ENCODE measurements around the gene CCL3.

The CCL3 gene

GRCh38 chr17:36074365-36074764, 15.6 kb downstream of the CCL3 start:
- Histone ChIP-seq H3K36me3 (ENCODE audit: control insufficient read depth, low read length) (no peaks in the 10 kb centered on the region), H3K9me3 (ENCODE audit: control insufficient read depth, insufficient read depth, low read length) (no peaks in the 10 kb centered on the region), H3K9me2 (replicated peaks; ENCODE audit: control insufficient read depth, low read length) (no peaks in the 10 kb centered on the region), H3K79me2 (ENCODE audit: control insufficient read depth, low read length) (no peaks in the 10 kb centered on the region), H3K27ac (ENCODE audit: low read depth, low read length) (no peak overlapping the region), H3K4me3 (ENCODE audit: low read length) (no peak overlapping the region), H3F3A (ENCODE audit: control insufficient read depth, insufficient read depth) (no peaks in the 10 kb centered on the region), H3K27me3 (ENCODE audit: control insufficient read depth, low read length) (peaks cover 35% of the 10 kb centered on the region), H3K4me2 (ENCODE audit: low read length) (no peak overlapping the region), H3K4me1 (ENCODE audit: control insufficient read depth, low read length) (no peaks in the 10 kb centered on the region), H4K20me1 (ENCODE audit: control insufficient read depth, insufficient read depth, low read depth, low read length) (no peaks in the 10 kb centered on the region)
- no peak for TF ChIP-seq CTCF (IDR thresholded peaks at IDR 0.05; ENCODE audit: low read depth, low read length, poor library complexity, severe bottlenecking)
- TF ChIP-seq EZH2phosphoT487 (IDR thresholded peaks at IDR 0.05; ENCODE audit: borderline replicate concordance, low read length), result no peak

GRCh38 chr17:36072431-36073121, 17.4 kb downstream of the CCL3 start:
- Histone ChIP-seq H3K9me2 (replicated peaks; ENCODE audit: control insufficient read depth, low read length) (no peaks in the 10 kb centered on the region), H3F3A (ENCODE audit: control insufficient read depth, insufficient read depth) (no peaks in the 10 kb centered on the region), H4K20me1 (ENCODE audit: control insufficient read depth, insufficient read depth, low read depth, low read length) (no peaks in the 10 kb centered on the region), H3K27me3 (ENCODE audit: control insufficient read depth, low read length) (peaks cover 29% of the 10 kb centered on the region), H3K4me3 (ENCODE audit: low read length) (no peak overlapping the region), H3K36me3 (ENCODE audit: control insufficient read depth, low read length) (no peaks in the 10 kb centered on the region), H3K79me2 (ENCODE audit: control insufficient read depth, low read length) (no peaks in the 10 kb centered on the region), H3K4me2 (ENCODE audit: low read length) (no peak overlapping the region), H3K27ac (ENCODE audit: low read depth, low read length) (no peak overlapping the region), H3K9me3 (ENCODE audit: control insufficient read depth, insufficient read depth, low read length) (no peaks in the 10 kb centered on the region), H3K4me1 (ENCODE audit: control insufficient read depth, low read length) (no peaks in the 10 kb centered on the region)
- no peak for TF ChIP-seq EZH2phosphoT487 (IDR thresholded peaks at IDR 0.05; ENCODE audit: borderline replicate concordance, low read length)
- peak; percentile 90 for TF ChIP-seq CTCF (IDR thresholded peaks at IDR 0.05; ENCODE audit: low read depth, low read length, poor library complexity, severe bottlenecking)

GRCh38 chr17:36071751-36072150, 18.2 kb downstream of the CCL3 start:
- H3K4me2 ChIP-seq (ENCODE audit: low read length), result no peak overlapping the region
- no peak for TF ChIP-seq EZH2phosphoT487 (IDR thresholded peaks at IDR 0.05; ENCODE audit: borderline replicate concordance, low read length)
- no peak for TF ChIP-seq CTCF (IDR thresholded peaks at IDR 0.05; ENCODE audit: low read depth, low read length, poor library complexity, severe bottlenecking)
- no peaks in the 10 kb centered on the region for H3F3A ChIP-seq (ENCODE audit: control insufficient read depth, insufficient read depth)
- no peaks in the 10 kb centered on the region for H3K9me2 ChIP-seq (replicated peaks; ENCODE audit: control insufficient read depth, low read length)
- H3K27me3 ChIP-seq (ENCODE audit: control insufficient read depth, low read length), result peaks cover 21% of the 10 kb centered on the region
- H3K4me3 ChIP-seq (ENCODE audit: low read length), result no peak overlapping the region
- H4K20me1 ChIP-seq (ENCODE audit: control insufficient read depth, insufficient read depth, low read depth, low read length), result no peaks in the 10 kb centered on the region
- no peaks in the 10 kb centered on the region for H3K4me1 ChIP-seq (ENCODE audit: control insufficient read depth, low read length)
- H3K27ac ChIP-seq (ENCODE audit: low read depth, low read length), result no peak overlapping the region
- H3K79me2 ChIP-seq (ENCODE audit: control insufficient read depth, low read length), result no peaks in the 10 kb centered on the region
- H3K9me3 ChIP-seq (ENCODE audit: control insufficient read depth, insufficient read depth, low read length), result no peaks in the 10 kb centered on the region
- no peaks in the 10 kb centered on the region for H3K36me3 ChIP-seq (ENCODE audit: control insufficient read depth, low read length)

All from DOHH2 (cell line).